Lower leg skin (tissue), 3 donors: ENCODE results near the gene PLAAT5.

Experiments used
- CTCF ChIP-seq, 3 donors: fragments of 450-650 bp; IDR thresholded peaks; one replicate each; pipeline ENCODE4 v1.5.1; 2016; ENCODE audit warnings: antibody characterized with exemption in 3 of 3, mild to moderate bottlenecking in 3 of 3, moderate library complexity in 2 of 3
- POLR2A ChIP-seq, 2 donors: fragments of 450-650 bp; IDR thresholded peaks; one replicate each; pipeline ENCODE4 v1.6.1; 2016 to 2017; ENCODE audit warnings: antibody characterized with exemption in 2 of 2, mild to moderate bottlenecking in 1 of 2, moderate library complexity in 1 of 2

DNA sequence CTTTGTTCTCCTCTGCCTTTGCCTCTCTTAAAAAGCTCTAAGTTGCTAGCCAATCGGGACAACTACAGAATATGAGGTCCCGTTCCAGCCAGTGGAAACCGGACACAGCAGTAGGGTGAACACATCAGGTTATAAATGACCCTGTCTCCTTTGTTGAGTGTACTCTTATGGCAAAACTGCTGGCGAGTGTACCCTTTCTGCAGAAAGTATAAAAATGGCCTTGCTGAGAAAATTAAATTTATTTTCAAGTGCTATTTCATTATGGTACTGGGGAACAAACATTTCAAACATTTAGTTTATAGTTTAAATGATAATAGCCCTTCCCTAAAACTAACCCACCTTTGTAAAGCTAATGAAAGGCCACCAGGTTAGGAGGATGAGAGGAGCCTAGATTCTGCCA is 8.9 kb upstream of the PLAAT5 start:
- no peak for TF ChIP-seq POLR2A (IDR thresholded peaks at IDR 0.05)
- TF ChIP-seq CTCF (IDR thresholded peaks at IDR 0.05), result no peak
